A673 (cell line): Measurements from ENCODE around the gene CDC42BPG. TPM values are rescaled to one million over a fixed set of nuclear protein-coding genes. Genes with fewer than 3 reads are reported as not detected.

Source experiments
- BruUV-seq: library from RNA; stranded (reverse); fragments of 400-500 nt; replicated peaks from 2 replicates; lab custom pipeline; 2021; lab: Mats Ljungman, UMichigan
- CTCF ChIA-PET: fragments of 300-600 bp; sonication (Branson Sonifier 250); formaldehyde crosslinking; loops from one replicate; lab custom pipeline; 2022; ENCODE audit warnings: antibody characterized with exemption; lab: Charles Lee
- POLR2A ChIA-PET: fragments of 300-600 bp; sonication (Branson Sonifier 250); formaldehyde crosslinking; loops from one replicate; lab custom pipeline; 2022; ENCODE audit warnings: antibody characterized with exemption; ENCODE audit not compliant: low non-redundant PET; lab: Charles Lee
- DNase-seq: peaks from one replicate; pipeline ENCODE4 v3.0.0-alpha.2; 2015; ENCODE audit warnings: low spot score
- H3K27ac ChIP-seq: fragments of 200-600 bp; sonication (generic); 2 replicates; pipeline ENCODE4 v1.5.1; 2016; ENCODE audit warnings: mixed run types, low read depth, mild to moderate bottlenecking, mixed read lengths, antibody characterized with exemption, low read length; ENCODE audit not compliant: poor library complexity, severe bottlenecking
- H3K27me3 ChIP-seq: fragments of 200-600 bp; sonication (generic); replicated peaks from 2 replicates; pipeline ENCODE4 v1.6.1; 2017; ENCODE audit warnings: mixed run types, low read depth, mild to moderate bottlenecking, mixed read lengths, antibody characterized with exemption, low read length; ENCODE audit not compliant: insufficient read depth, poor library complexity
- H3K36me3 ChIP-seq: fragments of 200-600 bp; sonication (generic); 2 replicates; pipeline ENCODE4 v1.6.1; 2016; ENCODE audit warnings: mixed run types, mild to moderate bottlenecking, mixed read lengths, antibody characterized with exemption, low read length; ENCODE audit not compliant: insufficient read depth, poor library complexity, severe bottlenecking
- H3K4me1 ChIP-seq: fragments of 200-600 bp; sonication (generic); 2 replicates; pipeline ENCODE4 v1.6.1; 2017; ENCODE audit warnings: mixed run types, mild to moderate bottlenecking, mixed read lengths, antibody characterized with exemption, low read length; ENCODE audit not compliant: insufficient read depth, poor library complexity, severe bottlenecking
- H3K4me3 ChIP-seq: fragments of 200-600 bp; sonication (generic); 2 replicates; pipeline ENCODE4 v1.5.1; 2016; ENCODE audit warnings: low read depth, mixed run types, mild to moderate bottlenecking, mixed read lengths, low read length; ENCODE audit not compliant: poor library complexity, severe bottlenecking
- H3K9me3 ChIP-seq: fragments of 200-600 bp; sonication (generic); 2 replicates; pipeline ENCODE4 v1.6.1; 2016; ENCODE audit warnings: mixed run types, low read depth, mild to moderate bottlenecking, mixed read lengths, antibody characterized with exemption, low read length; ENCODE audit not compliant: poor library complexity, severe bottlenecking
- EZH2 ChIP-seq: fragments of 200-600 bp; sonication (generic); IDR thresholded peaks from 2 replicates; pipeline ENCODE4 v1.6.1; 2017; ENCODE audit warnings: borderline replicate concordance, low read depth, mild to moderate bottlenecking, mixed read lengths, antibody characterized with exemption, low read length; ENCODE audit not compliant: poor library complexity, severe bottlenecking
- intact Hi-C: fragments of 100-400 bp; cut with micrococcal nuclease; formaldehyde crosslinking; loops from one replicate; pipeline ENCODE4 v1.10.0; 2022; ENCODE audit not compliant: unreplicated experiment
- total RNA-seq: library from RNA; stranded (reverse); gene quantifications from 2 replicates; pipeline ENCODE4 v1.2.3, GENCODE V29; 2021
- TF ChIP-seq, protein P1 (sequence below): fragments of 300-800, 200-600 bp; sonication (generic); conservative IDR thresholded peaks from 2 replicates; pipeline ENCODE4 v1.5.1; 2017; ENCODE audit warnings: low read depth, mild to moderate bottlenecking, antibody characterized with exemption, low read length, moderate library complexity, mixed read lengths

CDC42BPG gene
- total RNA-seq, 1 experiment from 2014 or later: 4.6 TPM

GRCh38 chr11:64799256-64799622 is 45.2 kb downstream of the CDC42BPG start:
- H3K4me3 ChIP-seq: no peak overlapping the region
- H3K9me3 ChIP-seq: no peaks in the 10 kb centered on the region
- intact Hi-C loops: no loop called here
- peaks cover 23% of the 10 kb centered on the region for H3K4me1 ChIP-seq
- no peak for DNase-seq
- peak overlapping the region; percentile 85 for H3K27ac ChIP-seq
- ChIA-PET POLR2A (no interaction called here), CTCF (no interaction called here)
- no TSS peak for BruUV-seq
- TF ChIP-seq, protein P1, sequence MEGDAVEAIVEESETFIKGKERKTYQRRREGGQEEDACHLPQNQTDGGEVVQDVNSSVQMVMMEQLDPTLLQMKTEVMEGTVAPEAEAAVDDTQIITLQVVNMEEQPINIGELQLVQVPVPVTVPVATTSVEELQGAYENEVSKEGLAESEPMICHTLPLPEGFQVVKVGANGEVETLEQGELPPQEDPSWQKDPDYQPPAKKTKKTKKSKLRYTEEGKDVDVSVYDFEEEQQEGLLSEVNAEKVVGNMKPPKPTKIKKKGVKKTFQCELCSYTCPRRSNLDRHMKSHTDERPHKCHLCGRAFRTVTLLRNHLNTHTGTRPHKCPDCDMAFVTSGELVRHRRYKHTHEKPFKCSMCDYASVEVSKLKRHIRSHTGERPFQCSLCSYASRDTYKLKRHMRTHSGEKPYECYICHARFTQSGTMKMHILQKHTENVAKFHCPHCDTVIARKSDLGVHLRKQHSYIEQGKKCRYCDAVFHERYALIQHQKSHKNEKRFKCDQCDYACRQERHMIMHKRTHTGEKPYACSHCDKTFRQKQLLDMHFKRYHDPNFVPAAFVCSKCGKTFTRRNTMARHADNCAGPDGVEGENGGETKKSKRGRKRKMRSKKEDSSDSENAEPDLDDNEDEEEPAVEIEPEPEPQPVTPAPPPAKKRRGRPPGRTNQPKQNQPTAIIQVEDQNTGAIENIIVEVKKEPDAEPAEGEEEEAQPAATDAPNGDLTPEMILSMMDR: no peak
- TF ChIP-seq EZH2: no peak
- H3K27me3 ChIP-seq: no peaks in the 10 kb centered on the region
- peaks cover 6% of the 10 kb centered on the region for H3K36me3 ChIP-seq

GRCh38 chr11:64796757-64797541 is 47.5 kb downstream of the CDC42BPG start:
- POLR2A ChIA-PET: no interaction called here
- no peak overlapping the region for H3K27ac ChIP-seq
- CTCF ChIA-PET: no interaction called here
- H3K9me3 ChIP-seq: no peaks in the 10 kb centered on the region
- H3K4me1 ChIP-seq: peaks cover 10% of the 10 kb centered on the region
- H3K4me3 ChIP-seq: no peak overlapping the region
- no TSS peak for BruUV-seq
- intact Hi-C loops: no loop called here
- TF ChIP-seq EZH2: no peak
- TF ChIP-seq, protein P1: no peak
- no peaks in the 10 kb centered on the region for H3K27me3 ChIP-seq
- DNase-seq: no peak
- peaks cover 6% of the 10 kb centered on the region for H3K36me3 ChIP-seq

DNA sequence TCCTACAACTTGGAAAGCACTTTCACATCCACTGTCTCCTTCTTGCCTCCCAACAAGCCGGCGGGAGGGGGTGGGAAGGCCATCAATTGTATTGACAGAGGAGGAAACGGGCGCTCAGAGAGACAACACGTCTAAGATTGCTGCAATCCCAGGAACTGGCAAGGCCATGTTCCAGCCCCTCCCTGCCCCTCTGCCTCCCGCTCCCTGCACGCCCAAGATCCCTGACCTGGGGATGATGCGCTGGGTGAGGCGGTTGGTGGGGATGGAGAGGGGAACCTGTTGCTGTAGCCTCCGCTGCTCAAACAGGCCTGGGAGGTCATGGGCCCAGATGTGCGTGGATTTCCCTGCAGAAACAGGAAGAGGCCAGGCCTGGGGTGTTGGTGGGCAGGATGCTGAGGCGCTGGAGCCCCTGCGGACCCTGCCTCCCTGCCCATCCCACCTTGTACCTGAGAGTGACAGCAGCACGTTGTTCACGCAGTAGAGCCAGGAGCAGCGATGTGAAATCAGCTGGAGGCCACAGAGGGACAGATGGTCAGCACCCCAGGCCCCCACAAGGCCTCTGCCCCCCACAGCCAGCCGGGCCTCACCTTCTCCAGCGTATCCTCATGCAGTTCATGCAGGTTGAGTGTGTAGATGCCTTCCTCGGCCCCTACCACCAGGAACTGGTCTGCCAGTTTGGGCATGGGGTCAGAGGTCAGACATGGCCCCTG is 48.3 kb downstream of the CDC42BPG start:
- intact Hi-C loops: no loop called here
- H3K27me3 ChIP-seq: no peaks in the 10 kb centered on the region
- no peak overlapping the region for H3K4me3 ChIP-seq
- H3K9me3 ChIP-seq: no peaks in the 10 kb centered on the region
- CTCF ChIA-PET: no interaction called here
- POLR2A ChIA-PET: no interaction called here
- no TSS peak for BruUV-seq
- peaks cover 6% of the 10 kb centered on the region for H3K36me3 ChIP-seq
- TF ChIP-seq EZH2: no peak
- TF ChIP-seq, protein P1: no peak
- no peak overlapping the region for H3K27ac ChIP-seq
- DNase-seq: no peak
- H3K4me1 ChIP-seq: peaks cover 2% of the 10 kb centered on the region
